Hematopoietic multipotent progenitor cell treated with erythropoietin and hydrocortisone succinate and interleukin-3 and kit ligand, for 6 days (in vitro differentiated cells): ENCODE measurements around the gene AGPAT3.

Source experiments
- DNase-seq: peaks from one replicate; pipeline ENCODE4 v3.0.0-alpha.2; 2015

AGPAT3 gene

GRCh38 chr21:43909741-43910400 lies 44.8 kb downstream of the AGPAT3 start:
- DNase-seq = no peak

- DNase-seq = no peak
These were observed 45.4 kb downstream of the AGPAT3 start for GRCh38 chr21:43910460-43910859.

GRCh38 chr21:43911015-43911934 lies 46.3 kb downstream of the AGPAT3 start:
- DNase-seq = no peak

GRCh38 chr21:43911935-43912487 lies 47.0 kb downstream of the AGPAT3 start:
- no peak for DNase-seq

- DNase-seq = no peak
These were observed 47.5 kb downstream of the AGPAT3 start for GRCh38 chr21:43912500-43912899.

- DNase-seq = no peak
These were observed 47.9 kb downstream of the AGPAT3 start for GRCh38 chr21:43912910-43913309.

- DNase-seq = peak; percentile 59
These were observed 48.9 kb downstream of the AGPAT3 start for GRCh38 chr21:43913928-43914327.

GRCh38 chr21:43916076-43916475 lies 51.1 kb downstream of the AGPAT3 start:
- no peak for DNase-seq

- DNase-seq = peak; percentile 68
These were observed 51.9 kb downstream of the AGPAT3 start for GRCh38 chr21:43916691-43917514.

GRCh38 chr21:43917515-43918384 lies 52.7 kb downstream of the AGPAT3 start:
- DNase-seq = peak; percentile 32

- DNase-seq = no peak
These were observed 53.4 kb downstream of the AGPAT3 start for GRCh38 chr21:43918385-43918947.

- DNase-seq = no peak
These were observed 54.3 kb downstream of the AGPAT3 start for GRCh38 chr21:43919283-43919682.

- DNase-seq = no peak
These were observed 55.1 kb downstream of the AGPAT3 start for GRCh38 chr21:43919871-43920801.

GRCh38 chr21:43921571-43921978 lies 56.6 kb downstream of the AGPAT3 start:
- no peak for DNase-seq

- DNase-seq = peak; percentile 31
These were observed 57.2 kb downstream of the AGPAT3 start for GRCh38 chr21:43921979-43922945.

GRCh38 chr21:43922949-43923348 lies 57.9 kb downstream of the AGPAT3 start:
- DNase-seq = no peak

GRCh38 chr21:43923391-43923790 lies 58.4 kb downstream of the AGPAT3 start:
- no peak for DNase-seq

GRCh38 chr21:43924421-43925095 lies 59.5 kb downstream of the AGPAT3 start:
- no peak for DNase-seq

GRCh38 chr21:43925096-43925481 lies 60.1 kb downstream of the AGPAT3 start:
- peak; percentile 74 for DNase-seq
